NCI-H524 treated with DMSO at 0.1 percent for 48 hours (cell line): ENCODE measurements around the gene MTCL3.
"Not testable (repeated sequence)": the region's sequence is repeated elsewhere in the genome, so short reads cannot be mapped to it uniquely, and the experiment has no call there.

Experiments used
- DNase-seq: peaks from one replicate; lab custom pipeline; 2025; lab: John Stamatoyannopoulos, UW

Gene MTCL3

GRCh38 chr6:127466416-127466815 is 52.7 kb downstream of the MTCL3 start:
- DNase-seq: no peak

- DNase-seq: peak; percentile 47
Observed at GRCh38 chr6:127464881-127465459, 54.2 kb downstream of the MTCL3 start.

GRCh38 chr6:127464161-127464880 is 54.8 kb downstream of the MTCL3 start:
- DNase-seq: no peak

GRCh38 chr6:127463056-127463455 is 56.1 kb downstream of the MTCL3 start:
- DNase-seq: no peak

- DNase-seq: no peak
Observed at GRCh38 chr6:127462376-127462775, 56.8 kb downstream of the MTCL3 start.

- DNase-seq: no peak
Observed at GRCh38 chr6:127460465-127460864, 58.7 kb downstream of the MTCL3 start.

- no peak for DNase-seq
Observed at GRCh38 chr6:127459231-127459641, 59.9 kb downstream of the MTCL3 start, which contains the start of gene KIAA0408. Gene KIAA0408 (minus strand): TSS chr6:127459389. CDS start chr6:127453981, 5,408 bp downstream.

- peak; percentile 46 for DNase-seq
Observed at GRCh38 chr6:127458817-127459216, 60.3 kb downstream of the MTCL3 start.

GRCh38 chr6:127458222-127458621 is 60.9 kb downstream of the MTCL3 start:
- no peak for DNase-seq

- no peak for DNase-seq
Observed at GRCh38 chr6:127457456-127458064, 61.6 kb downstream of the MTCL3 start.

- DNase-seq: no peak
Observed at GRCh38 chr6:127456465-127456864, 62.7 kb downstream of the MTCL3 start.

GRCh38 chr6:127453845-127454619 is 65.1 kb downstream of the MTCL3 start:
- DNase-seq: no peak

- DNase-seq: no peak
Observed at GRCh38 chr6:127452803-127453202, 66.3 kb downstream of the MTCL3 start.

GRCh38 chr6:127451388-127451787 is 67.7 kb downstream of the MTCL3 start:
- DNase-seq: no peak

- no peak for DNase-seq
Observed at GRCh38 chr6:127447780-127448179, 71.4 kb downstream of the MTCL3 start.

GRCh38 chr6:127446356-127446755 is 72.8 kb downstream of the MTCL3 start:
- DNase-seq: no peak

GRCh38 chr6:127441881-127442280 is 77.3 kb downstream of the MTCL3 start:
- DNase-seq: no peak

GRCh38 chr6:127439718-127440117 is 79.4 kb downstream of the MTCL3 start:
- no peak for DNase-seq

- no peak for DNase-seq
Observed at GRCh38 chr6:127436578-127437110, 82.5 kb downstream of the MTCL3 start.

GRCh38 chr6:127435626-127436220 is 83.4 kb downstream of the MTCL3 start:
- DNase-seq: no peak

- no peak for DNase-seq
Observed at GRCh38 chr6:127434651-127435050, 84.5 kb downstream of the MTCL3 start.

- not testable (repeated sequence) for DNase-seq
Observed at GRCh38 chr6:127428562-127428961, 90.6 kb downstream of the MTCL3 start.
